ENCODE measurements around the gene SYK.
"Not testable (repeated sequence)": the region's sequence is repeated elsewhere in the genome, so short reads cannot be mapped to it uniquely, and the experiment has no call there.

SYK gene

DNA sequence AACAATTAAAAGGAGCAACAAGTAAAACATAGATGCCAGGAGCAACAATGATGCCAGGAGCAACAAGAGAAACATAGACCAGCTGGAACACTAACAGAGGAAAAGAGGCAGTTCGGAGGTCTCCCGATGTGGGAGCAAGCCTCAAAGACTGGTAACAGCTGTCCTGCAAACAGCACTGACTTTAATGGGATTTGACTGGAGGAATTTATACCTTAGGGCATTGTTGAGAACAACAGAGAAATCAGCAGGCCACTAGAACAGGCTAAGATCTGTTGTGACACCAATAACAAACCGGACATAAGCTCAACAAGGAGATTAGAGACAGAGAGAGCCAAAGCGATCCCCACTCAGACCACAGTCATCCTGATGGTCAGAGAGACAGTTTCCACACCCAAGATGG lies 11.8 kb upstream of the SYK start:
- H3K4me1 ChIP-seq (ENCODE audit: control insufficient read depth in 1 of 2, insufficient read depth in 1 of 2, low read depth in 1 of 2, low read length in 1 of 2): peaks cover 13 to 16% of the 10 kb centered on the region in 2 experiments
- H3K9me3 ChIP-seq: no peaks in the 10 kb centered on the region
- no peaks in the 10 kb centered on the region for H3K36me3 ChIP-seq
- H3K27me3 ChIP-seq: no peaks in the 10 kb centered on the region
- no peak overlapping the region for H3K27ac ChIP-seq
- TF ChIP-seq, protein P1, sequence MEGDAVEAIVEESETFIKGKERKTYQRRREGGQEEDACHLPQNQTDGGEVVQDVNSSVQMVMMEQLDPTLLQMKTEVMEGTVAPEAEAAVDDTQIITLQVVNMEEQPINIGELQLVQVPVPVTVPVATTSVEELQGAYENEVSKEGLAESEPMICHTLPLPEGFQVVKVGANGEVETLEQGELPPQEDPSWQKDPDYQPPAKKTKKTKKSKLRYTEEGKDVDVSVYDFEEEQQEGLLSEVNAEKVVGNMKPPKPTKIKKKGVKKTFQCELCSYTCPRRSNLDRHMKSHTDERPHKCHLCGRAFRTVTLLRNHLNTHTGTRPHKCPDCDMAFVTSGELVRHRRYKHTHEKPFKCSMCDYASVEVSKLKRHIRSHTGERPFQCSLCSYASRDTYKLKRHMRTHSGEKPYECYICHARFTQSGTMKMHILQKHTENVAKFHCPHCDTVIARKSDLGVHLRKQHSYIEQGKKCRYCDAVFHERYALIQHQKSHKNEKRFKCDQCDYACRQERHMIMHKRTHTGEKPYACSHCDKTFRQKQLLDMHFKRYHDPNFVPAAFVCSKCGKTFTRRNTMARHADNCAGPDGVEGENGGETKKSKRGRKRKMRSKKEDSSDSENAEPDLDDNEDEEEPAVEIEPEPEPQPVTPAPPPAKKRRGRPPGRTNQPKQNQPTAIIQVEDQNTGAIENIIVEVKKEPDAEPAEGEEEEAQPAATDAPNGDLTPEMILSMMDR (IDR thresholded peaks at IDR 0.05): no peak
- H3K4me3 ChIP-seq (ENCODE audit: low read depth in 1 of 2, low read length in 1 of 2): no peak overlapping the region

DNA sequence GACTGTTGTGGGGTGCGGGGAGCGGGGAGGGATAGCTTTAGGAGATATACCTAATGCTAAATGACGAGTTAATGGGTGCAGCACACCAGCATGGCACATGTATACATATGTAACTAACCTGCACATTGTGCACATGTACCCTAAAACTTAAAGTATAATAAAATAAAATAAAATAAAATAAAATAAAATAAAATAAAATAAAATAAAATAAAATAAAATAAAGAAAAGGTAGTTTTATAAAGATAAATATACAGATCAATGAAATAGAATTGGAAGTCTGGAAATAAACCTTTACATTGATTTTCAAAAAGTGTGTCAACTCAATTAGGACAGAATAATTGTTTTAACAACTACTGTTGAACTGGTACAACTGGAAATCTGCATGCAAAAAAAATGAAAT lies 8.6 kb upstream of the SYK start:
- H3K36me3 ChIP-seq; H3K9me3 ChIP-seq; H3K27ac ChIP-seq; H3K27me3 ChIP-seq; H3K4me3 ChIP-seq (ENCODE audit: low read depth in 1 of 2, low read length in 1 of 2): not testable (repeated sequence)
- H3K4me1 ChIP-seq (ENCODE audit: control insufficient read depth in 1 of 2, insufficient read depth in 1 of 2, low read depth in 1 of 2, low read length in 1 of 2): peaks cover 40 to 42% of the 10 kb centered on the region in 2 experiments

DNA sequence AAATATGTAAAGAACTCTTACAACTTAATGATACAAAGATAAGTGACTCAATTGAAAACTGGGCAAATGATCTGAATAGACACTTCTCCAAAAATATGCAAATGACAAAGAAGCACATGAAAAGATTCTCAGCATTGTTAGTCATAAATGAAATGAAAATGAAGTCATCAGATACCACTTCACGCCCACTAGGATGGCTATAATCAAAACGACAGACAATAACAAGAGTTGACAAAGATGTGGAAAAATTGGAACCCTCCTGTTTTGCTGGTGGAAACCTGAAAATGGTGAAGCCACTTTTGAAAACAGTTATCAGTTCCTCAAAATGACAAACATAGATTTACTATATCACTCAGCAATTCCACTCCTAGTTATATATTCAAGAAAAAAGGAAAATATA lies 7.9 kb upstream of the SYK start:
- H3K27ac ChIP-seq: peak overlapping the region; percentile 97
- no peaks in the 10 kb centered on the region for H3K36me3 ChIP-seq
- H3K27me3 ChIP-seq: no peaks in the 10 kb centered on the region
- no peaks in the 10 kb centered on the region for H3K9me3 ChIP-seq
- TF ChIP-seq, protein P1 (IDR thresholded peaks at IDR 0.05): no peak
- peaks cover 47 to 49% of the 10 kb centered on the region in 2 experiments for H3K4me1 ChIP-seq (ENCODE audit: control insufficient read depth in 1 of 2, insufficient read depth in 1 of 2, low read depth in 1 of 2, low read length in 1 of 2)
- no peak overlapping the region for H3K4me3 ChIP-seq (ENCODE audit: low read depth in 1 of 2, low read length in 1 of 2)

DNA sequence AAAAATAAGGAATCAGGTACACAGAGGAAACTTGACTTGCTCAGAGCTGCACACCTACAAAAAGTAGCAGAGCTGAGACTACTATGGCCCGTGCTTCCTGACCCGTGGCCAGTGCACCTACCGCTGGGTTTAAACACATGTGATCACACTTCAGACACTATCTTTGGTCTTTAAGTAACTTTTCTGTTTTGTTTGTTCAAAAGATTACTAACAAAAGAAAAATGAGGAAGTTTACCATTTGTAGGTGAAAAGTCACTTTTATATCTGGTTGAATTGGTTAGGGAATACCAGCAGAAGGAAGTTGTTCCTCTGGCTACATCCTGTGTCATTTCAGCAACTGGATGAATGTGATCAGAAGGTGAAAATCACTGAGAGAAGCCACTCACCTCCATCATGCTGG lies 6.5 kb upstream of the SYK start:
- Histone ChIP-seq H3K4me1 (ENCODE audit: control insufficient read depth in 1 of 2, insufficient read depth in 1 of 2, low read depth in 1 of 2, low read length in 1 of 2) (peaks cover 60 to 63% of the 10 kb centered on the region in 2 experiments), H3K36me3 (no peaks in the 10 kb centered on the region), H3K9me3 (no peaks in the 10 kb centered on the region), H3K27ac (peak overlapping the region; percentile 97), H3K4me3 (ENCODE audit: low read depth in 1 of 2, low read length in 1 of 2) (peak overlapping the region; percentile 32 to 35), H3K27me3 (no peaks in the 10 kb centered on the region)
- TF ChIP-seq, protein P1 (IDR thresholded peaks at IDR 0.05): no peak

DNA sequence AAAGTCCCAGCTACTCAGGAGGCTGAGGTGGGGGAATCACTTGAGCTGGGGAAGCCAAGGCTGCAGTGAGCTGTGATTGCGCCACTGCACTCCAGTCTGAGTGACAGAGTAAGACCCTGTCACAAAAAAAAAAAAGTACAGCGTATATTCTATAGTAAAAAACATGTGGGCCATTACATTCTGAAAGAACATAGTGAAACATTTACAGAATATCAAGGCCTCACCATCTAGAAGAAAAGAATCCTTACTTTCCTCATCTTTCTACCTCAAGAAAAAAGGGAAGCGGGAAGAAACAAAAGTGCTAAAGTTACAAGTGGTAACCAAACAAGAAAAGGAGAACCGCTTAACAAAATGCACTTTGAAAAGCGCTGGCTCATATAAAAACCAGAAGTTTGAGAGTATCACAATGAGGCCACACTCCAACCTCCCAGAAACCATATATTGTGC lies 5.7 kb upstream of the SYK start:
- no peaks in the 10 kb centered on the region for H3K36me3 ChIP-seq
- peak overlapping the region; percentile 97 for H3K27ac ChIP-seq
- peaks cover 68 to 71% of the 10 kb centered on the region in 2 experiments for H3K4me1 ChIP-seq (ENCODE audit: control insufficient read depth in 1 of 2, insufficient read depth in 1 of 2, low read depth in 1 of 2, low read length in 1 of 2)
- H3K4me3 ChIP-seq (ENCODE audit: low read depth in 1 of 2, low read length in 1 of 2): peak overlapping the region; percentile 32 to 35
- no peaks in the 10 kb centered on the region for H3K27me3 ChIP-seq
- TF ChIP-seq, protein P1 (IDR thresholded peaks at IDR 0.05): no peak
- no peaks in the 10 kb centered on the region for H3K9me3 ChIP-seq

DNA sequence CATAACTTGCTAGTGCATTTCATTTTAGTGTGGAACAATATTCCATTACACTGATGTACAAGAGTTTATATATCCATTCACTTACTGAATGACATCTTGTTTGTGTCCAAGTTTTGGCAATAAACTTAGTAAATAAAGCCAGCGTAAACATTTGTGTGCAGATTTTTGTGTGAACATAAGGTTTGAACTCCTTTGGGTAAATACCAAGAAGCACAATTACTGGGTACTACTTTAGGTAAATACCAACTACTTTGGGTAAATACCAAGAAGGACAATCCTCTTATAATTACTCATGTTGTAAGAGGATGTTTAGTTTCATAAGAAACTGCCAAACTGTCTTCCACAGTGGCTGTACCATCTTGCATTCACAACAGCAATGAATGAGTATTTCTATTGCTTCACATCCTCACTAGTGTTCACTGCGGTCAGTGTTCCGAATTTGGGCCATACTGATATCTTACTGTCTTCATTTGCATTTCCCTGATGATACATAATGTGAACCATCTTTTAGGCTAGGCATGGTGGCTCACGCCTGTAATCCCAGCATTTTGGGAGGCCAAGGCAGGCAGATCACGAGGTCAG lies 2.3 kb upstream of the SYK start:
- TF ChIP-seq, protein P1 (IDR thresholded peaks at IDR 0.05): no peak
- peaks cover 89 to 90% of the 10 kb centered on the region in 2 experiments for H3K4me1 ChIP-seq (ENCODE audit: control insufficient read depth in 1 of 2, insufficient read depth in 1 of 2, low read depth in 1 of 2, low read length in 1 of 2)

More for the DNA sequence above, 2.3 kb upstream of the SYK start:
- peak overlapping the region in 1 of 2 experiments; percentile 81 for H3K4me3 ChIP-seq (ENCODE audit: low read depth in 1 of 2, low read length in 1 of 2)
- peak overlapping the region; percentile 97 for H3K27ac ChIP-seq
- no peaks in the 10 kb centered on the region for H3K27me3 ChIP-seq
- H3K36me3 ChIP-seq: no peaks in the 10 kb centered on the region
- H3K9me3 ChIP-seq: no peaks in the 10 kb centered on the region
